ENCODE measurements around the gene ETV7.
"Not testable (repeated sequence)": the region's sequence is repeated elsewhere in the genome, so short reads cannot be mapped to it uniquely, and the experiment has no call there.

The ETV7 gene

GRCh38 chr6:36363371-36363752 is 24.1 kb downstream of the ETV7 start:
- DNase-seq = not testable (repeated sequence)

- no peak for DNase-seq
These were observed 24.7 kb downstream of the ETV7 start for GRCh38 chr6:36362551-36363370.

- no peak for DNase-seq
These were observed 26.4 kb downstream of the ETV7 start for GRCh38 chr6:36361071-36361470.

- DNase-seq = peak; percentile 19 to 74 (median 52)
These were observed 27.0 kb downstream of the ETV7 start for GRCh38 chr6:36360241-36361054.

GRCh38 chr6:36358226-36358915 is 29.1 kb downstream of the ETV7 start:
- DNase-seq = no peak

GRCh38 chr6:36357872-36358225 is 29.6 kb downstream of the ETV7 start:
- peak in 1 of 5 experiments; percentile 29 for DNase-seq

- peak in 1 of 5 experiments; percentile 59 for DNase-seq
These were observed 31.6 kb downstream of the ETV7 start for GRCh38 chr6:36355819-36356218.

GRCh38 chr6:36353411-36353915 is 34.0 kb downstream of the ETV7 start:
- no peak for DNase-seq

GRCh38 chr6:36352477-36353157 is 34.9 kb downstream of the ETV7 start:
- DNase-seq = no peak

GRCh38 chr6:36350681-36351571 is 36.5 kb downstream of the ETV7 start:
- no peak for DNase-seq

- DNase-seq = no peak
These were observed 37.4 kb downstream of the ETV7 start for GRCh38 chr6:36350082-36350481.

GRCh38 chr6:36349240-36349639 is 38.2 kb downstream of the ETV7 start:
- no peak for DNase-seq

- DNase-seq = no peak
These were observed 39.8 kb downstream of the ETV7 start for GRCh38 chr6:36347621-36348020.

- no peak for DNase-seq
These were observed 40.8 kb downstream of the ETV7 start for GRCh38 chr6:36346486-36347273.

- DNase-seq = no peak
These were observed 41.6 kb downstream of the ETV7 start for GRCh38 chr6:36345681-36346466.

- no peak for DNase-seq
These were observed 44.3 kb downstream of the ETV7 start for GRCh38 chr6:36343109-36343680.

GRCh38 chr6:36340618-36341454 is 46.6 kb downstream of the ETV7 start:
- DNase-seq = peak; percentile 41 to 64 (median 62)

- DNase-seq = no peak
These were observed 47.2 kb downstream of the ETV7 start for GRCh38 chr6:36340306-36340617.

- no peak for DNase-seq
These were observed 48.3 kb downstream of the ETV7 start for GRCh38 chr6:36339146-36339545.
